K562 (cell line): ENCODE results near the gene SPX. TPM values are rescaled to one million over a fixed set of nuclear protein-coding genes. Genes with fewer than 3 reads are reported as not detected.

Experiments
- GATAD2A ChIP-seq: fragments of 450-650 bp; IDR thresholded peaks from 2 replicates; pipeline ENCODE4 v1.6.1; 2017
- HSF4 ChIP-seq: fragments of 250-450 bp; sonication (Bioruptor Pico); IDR thresholded peaks from 2 replicates; pipeline ENCODE4 v2.1.2; 2022; ENCODE audit warnings: mild to moderate bottlenecking, moderate library complexity, borderline replicate concordance
- ZNF274 ChIP-seq: IDR thresholded peaks from 2 replicates; pipeline ENCODE4 v1.6.1; 2011; ENCODE audit warnings: low read depth, mild to moderate bottlenecking, low read length, moderate library complexity, borderline replicate concordance
- ZNF316 ChIP-seq: fragments of 450-650 bp; IDR thresholded peaks from 2 replicates; pipeline ENCODE4 v1.6.1; 2016
- ZNF583 ChIP-seq: fragments of 250-450 bp; sonication (Bioruptor Pico); IDR thresholded peaks from 2 replicates; pipeline ENCODE4 v1.4.0; 2020
- polyA plus RNA-seq, 8 experiments: library from polyadenylated mRNA; depleted of rRNA in 4 of 8; stranded (reverse) in 5 of 8; unstranded in 3 of 8; fragments of >200 nt; fragmentation: Nextera tagmentation in 2 of 8; fragmentation: Illumina TruSeq in 1 of 8; extraction: Ambion mirVana in 2 of 8; extraction: Trizol in 1 of 8; gene quantifications; 2 replicates each; pipeline versions ENCODE4 v1.2.1 to v1.2.3, GENCODE V29; 2011 to 2014; ENCODE audit warnings: inconsistent platforms in 1 of 8, missing spikeins in 1 of 8
- total RNA-seq, 7 experiments: library from RNA; depleted of rRNA in 6 of 7; stranded (reverse); fragments of >200 nt in 6 of 7; fragmentation: Illumina TruSeq in 2 of 7; extraction: Trizol in 2 of 7; gene quantifications; 2 replicates each; pipeline versions ENCODE4 v1.2.1 to v1.2.3, GENCODE V29; 2011 to 2021; ENCODE audit warnings: low replicate concordance in 1 of 7
- TF ChIP-seq, protein P1 (sequence below), 2 experiments: fragments of 450-650 bp; IDR thresholded peaks; 2 replicates each; pipeline ENCODE4 v1.6.1; 2018; ENCODE audit warnings: mild to moderate bottlenecking in 2 of 2, low read depth in 1 of 2; ENCODE audit not compliant: partially characterized antibody in 2 of 2

The SPX gene
- total and polyA plus RNA-seq, 9 of the 15 experiments (the other 6 are each of a cell fraction or from before 2014, with no cell fraction given) = 0.06 to 0.40 (median 0.14) TPM

DNA sequence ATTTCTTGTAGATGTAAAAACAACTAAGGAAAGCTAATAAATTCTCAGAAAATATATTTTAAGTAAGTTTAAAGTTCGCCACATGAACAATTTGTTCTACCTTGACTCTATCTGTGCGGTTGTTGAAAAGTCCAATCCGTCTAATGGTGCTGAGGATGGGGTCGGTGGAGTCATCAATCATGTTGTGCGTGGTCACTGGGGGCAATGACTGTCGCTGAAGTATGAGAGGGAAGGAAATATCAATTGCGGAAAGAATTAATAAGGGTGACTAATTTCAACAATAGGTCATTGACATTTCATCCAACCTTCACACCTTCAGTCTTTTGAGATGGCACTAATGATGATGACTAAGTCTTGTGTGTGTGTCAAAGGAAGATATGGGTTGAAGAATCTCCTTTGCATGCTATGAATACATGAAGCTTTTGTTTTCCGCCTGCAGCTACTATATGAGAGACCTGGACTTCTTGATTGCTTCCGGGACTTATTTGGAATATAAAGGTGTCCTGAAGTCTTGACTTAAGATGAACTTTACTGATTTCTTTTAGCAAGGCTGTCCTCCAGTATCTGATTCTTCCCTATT, 32.1 kb downstream of the SPX start (continued):
- TF ChIP-seq, protein P1, sequence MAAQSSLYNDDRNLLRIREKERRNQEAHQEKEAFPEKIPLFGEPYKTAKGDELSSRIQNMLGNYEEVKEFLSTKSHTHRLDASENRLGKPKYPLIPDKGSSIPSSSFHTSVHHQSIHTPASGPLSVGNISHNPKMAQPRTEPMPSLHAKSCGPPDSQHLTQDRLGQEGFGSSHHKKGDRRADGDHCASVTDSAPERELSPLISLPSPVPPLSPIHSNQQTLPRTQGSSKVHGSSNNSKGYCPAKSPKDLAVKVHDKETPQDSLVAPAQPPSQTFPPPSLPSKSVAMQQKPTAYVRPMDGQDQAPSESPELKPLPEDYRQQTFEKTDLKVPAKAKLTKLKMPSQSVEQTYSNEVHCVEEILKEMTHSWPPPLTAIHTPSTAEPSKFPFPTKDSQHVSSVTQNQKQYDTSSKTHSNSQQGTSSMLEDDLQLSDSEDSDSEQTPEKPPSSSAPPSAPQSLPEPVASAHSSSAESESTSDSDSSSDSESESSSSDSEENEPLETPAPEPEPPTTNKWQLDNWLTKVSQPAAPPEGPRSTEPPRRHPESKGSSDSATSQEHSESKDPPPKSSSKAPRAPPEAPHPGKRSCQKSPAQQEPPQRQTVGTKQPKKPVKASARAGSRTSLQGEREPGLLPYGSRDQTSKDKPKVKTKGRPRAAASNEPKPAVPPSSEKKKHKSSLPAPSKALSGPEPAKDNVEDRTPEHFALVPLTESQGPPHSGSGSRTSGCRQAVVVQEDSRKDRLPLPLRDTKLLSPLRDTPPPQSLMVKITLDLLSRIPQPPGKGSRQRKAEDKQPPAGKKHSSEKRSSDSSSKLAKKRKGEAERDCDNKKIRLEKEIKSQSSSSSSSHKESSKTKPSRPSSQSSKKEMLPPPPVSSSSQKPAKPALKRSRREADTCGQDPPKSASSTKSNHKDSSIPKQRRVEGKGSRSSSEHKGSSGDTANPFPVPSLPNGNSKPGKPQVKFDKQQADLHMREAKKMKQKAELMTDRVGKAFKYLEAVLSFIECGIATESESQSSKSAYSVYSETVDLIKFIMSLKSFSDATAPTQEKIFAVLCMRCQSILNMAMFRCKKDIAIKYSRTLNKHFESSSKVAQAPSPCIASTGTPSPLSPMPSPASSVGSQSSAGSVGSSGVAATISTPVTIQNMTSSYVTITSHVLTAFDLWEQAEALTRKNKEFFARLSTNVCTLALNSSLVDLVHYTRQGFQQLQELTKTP (IDR thresholded peaks at IDR 0.05; ENCODE audit: low read depth in 1 of 2, partially characterized antibody in 2 of 2) = no peak
- TF ChIP-seq ZNF583 (CRISPR knock-in tag) = no peak
- TF ChIP-seq ZNF316 = no peak
- no peak for TF ChIP-seq GATAD2A
- TF ChIP-seq ZNF274 = no peak
- TF ChIP-seq HSF4 (CRISPR knock-in tag) = no peak
- TF ChIP-seq, all 486 proteins: peak for 0
